HCT116 (cell line): Measurements from ENCODE around the gene PPFIBP1. TPM values are rescaled to one million over a fixed set of nuclear protein-coding genes. Genes with fewer than 3 reads are reported as not detected.

ENCODE experiments used
- ATAC-seq: fragments of 200-7000 bp; cut with Tn5 transposase; 2 replicates; pipeline ENCODE4 v1.9.1; 2020; ENCODE audit warnings: mild to moderate bottlenecking, moderate library complexity
- BruUV-seq: library from RNA; stranded (reverse); fragments of 400-500 nt; replicated peaks from 2 replicates; lab custom pipeline; 2021; lab: Mats Ljungman, UMichigan
- CTCF ChIA-PET: fragments of 300-600 bp; sonication (Branson Sonifier 250); formaldehyde crosslinking; loops from one replicate; lab custom pipeline; 2021; ENCODE audit warnings: antibody characterized with exemption; lab: Charles Lee
- POLR2A ChIA-PET: fragments of 300-600, 350-600 bp; sonication (Branson Sonifier 250); formaldehyde crosslinking; loops from one replicate; lab custom pipeline; 2021; ENCODE audit warnings: antibody characterized with exemption; lab: Charles Lee
- RAD21 ChIA-PET, 2 experiments: fragments of 300-600 bp; sonication (Branson Sonifier 250); formaldehyde crosslinking; loops; one replicate each; lab custom pipeline; 2023; ENCODE audit warnings: low total read pairs in 2 of 2; ENCODE audit not compliant: uncharacterized antibody in 2 of 2, unreplicated experiment in 2 of 2, low non-redundant PET in 1 of 2; lab: Charles Lee
- DNase-seq: peaks from one replicate; pipeline ENCODE4 v3.0.0-alpha.2; 2010; ENCODE audit warnings: low read depth, low spot score
- H2AFZ ChIP-seq: fragments of 200-600 bp; shearing (Covaris generic), sonication (generic); 2 replicates; pipeline ENCODE4 v1.6.1; 2017; ENCODE audit warnings: low read depth, mixed run types, mixed read lengths, antibody characterized with exemption, low read length; ENCODE audit not compliant: poor library complexity, severe bottlenecking
- H3K27ac ChIP-seq: 2 replicates; pipeline ENCODE4 v1.5.1; 2012; ENCODE audit warnings: low read depth, low read length
- H3K27me3 ChIP-seq: fragments of 200-600 bp; sonication (generic); 2 replicates; pipeline ENCODE4 v1.6.1; 2016; ENCODE audit warnings: mixed run types, low read length, mixed read lengths; ENCODE audit not compliant: insufficient read depth
- H3K36me3 ChIP-seq, 2 experiments: fragments of 200-500 bp in 1 of 2; fragments of 200-600 bp in 1 of 2; sonication (Bioruptor generic) in 1 of 2; sonication (generic) in 1 of 2; 2 replicates each; pipeline versions ENCODE4 v1.5.1 to v1.6.1; 2014 to 2016; ENCODE audit warnings: low read length in 2 of 2, inconsistent platforms in 1 of 2, mixed read lengths in 1 of 2, mixed run types in 1 of 2; ENCODE audit not compliant: insufficient read depth in 2 of 2, control insufficient read depth in 1 of 2
- H3K4me1 ChIP-seq, 2 experiments: fragments of 200-600 bp in 1 of 2; sonication (generic) in 1 of 2; 2 replicates each; pipeline versions ENCODE4 v1.5.1 to v1.6.1; 2012 to 2017; ENCODE audit warnings: low read length in 2 of 2, inconsistent platforms in 1 of 2, mild to moderate bottlenecking in 1 of 2, mixed read lengths in 1 of 2, mixed run types in 1 of 2, moderate library complexity in 1 of 2; ENCODE audit not compliant: insufficient read depth in 2 of 2, control insufficient read depth in 1 of 2
- H3K4me2 ChIP-seq: fragments of 200-600 bp; sonication (generic); 2 replicates; pipeline ENCODE4 v1.6.1; 2017; ENCODE audit warnings: mixed run types, low read length, mixed read lengths
- H3K4me3 ChIP-seq, 2 experiments: fragments of 200-600 bp in 1 of 2; sonication (generic) in 1 of 2; replicated peaks in 1 of 2; 2 replicates each; pipeline ENCODE4 v1.5.1; 2011 to 2016; ENCODE audit warnings: low read length in 2 of 2, control low read depth in 1 of 2, low read depth in 1 of 2, mild to moderate bottlenecking in 1 of 2, mixed read lengths in 1 of 2, mixed run types in 1 of 2
- H3K79me2 ChIP-seq: fragments of 200-600 bp; sonication (generic); 2 replicates; pipeline ENCODE4 v1.6.1; 2017; ENCODE audit warnings: mild to moderate bottlenecking, mixed run types, low read length, moderate library complexity, mixed read lengths; ENCODE audit not compliant: insufficient read depth
- H3K9ac ChIP-seq: fragments of 200-600 bp; sonication (generic); 2 replicates; pipeline ENCODE4 v1.6.1; 2016; ENCODE audit warnings: low read length, mixed read lengths
- H3K9me2 ChIP-seq: fragments of 200-600 bp; sonication (generic), shearing (Covaris generic); 2 replicates; pipeline ENCODE4 v1.6.1; 2017; ENCODE audit warnings: mixed run types, mild to moderate bottlenecking, moderate library complexity; ENCODE audit not compliant: insufficient read depth
- H3K9me3 ChIP-seq, 2 experiments: fragments of 200-500 bp in 1 of 2; fragments of 200-600 bp in 1 of 2; sonication (Bioruptor generic) in 1 of 2; sonication (generic) in 1 of 2; 2 replicates each; pipeline ENCODE4 v1.6.1; 2014 to 2017; ENCODE audit warnings: low read length in 2 of 2, mixed read lengths in 2 of 2, inconsistent platforms in 1 of 2, low read depth in 1 of 2, mild to moderate bottlenecking in 1 of 2, mixed run types in 1 of 2, moderate library complexity in 1 of 2; ENCODE audit not compliant: control insufficient read depth in 1 of 2, insufficient read depth in 1 of 2
- H4K20me1 ChIP-seq: fragments of 200-600 bp; sonication (generic), shearing (Covaris generic); 2 replicates; pipeline ENCODE4 v1.6.1; 2017; ENCODE audit warnings: mixed run types, mild to moderate bottlenecking, moderate library complexity; ENCODE audit not compliant: insufficient read depth
- CTCF ChIP-seq, 3 experiments: fragments of 200-600 bp in 1 of 3; sonication (generic) in 1 of 3; IDR thresholded peaks in 2 of 3; conservative IDR thresholded peaks in 1 of 3; 2 replicates each; pipeline ENCODE4 v1.5.1; 2012 to 2017; ENCODE audit warnings: low read depth in 2 of 3, low read length in 2 of 3, antibody characterized with exemption in 1 of 3, borderline replicate concordance in 1 of 3, control low read depth in 1 of 3, mild to moderate bottlenecking in 1 of 3, mixed read lengths in 1 of 3, mixed run types in 1 of 3, moderate library complexity in 1 of 3; ENCODE audit not compliant: insufficient read depth in 1 of 3
- EZH2phosphoT487 ChIP-seq: fragments of 200-600 bp; IDR thresholded peaks from 2 replicates; pipeline ENCODE4 v1.6.1; 2018; ENCODE audit warnings: antibody characterized with exemption, borderline replicate concordance
- FOSL1 ChIP-seq: IDR thresholded peaks from 2 replicates; pipeline ENCODE4 v1.6.1; 2012; ENCODE audit warnings: low read depth
- POLR2A ChIP-seq: IDR thresholded peaks from 2 replicates; pipeline ENCODE4 v1.7.0; 2011; ENCODE audit warnings: borderline replicate concordance; ENCODE audit not compliant: insufficient read depth, insufficient read length; ENCODE audit errors: extremely low read depth
- SIN3A ChIP-seq: IDR thresholded peaks from 2 replicates; pipeline ENCODE4 v1.6.1; 2012; ENCODE audit warnings: low read depth
- intact Hi-C: fragments of 100-400 bp; cut with micrococcal nuclease; formaldehyde crosslinking; loops from 2 replicates; pipeline ENCODE4 v1.10.0; 2022
- total RNA-seq: library from RNA; stranded (reverse); gene quantifications from one replicate; pipeline ENCODE4 v1.2.1, GENCODE V29; 2021; ENCODE audit not compliant: unreplicated experiment
- TF ChIP-seq, protein P1 (sequence below): IDR thresholded peaks from 2 replicates; pipeline ENCODE4 v1.6.1; 2012
- TF ChIP-seq, protein P2 (sequence below): IDR thresholded peaks from 2 replicates; pipeline ENCODE4 v1.6.1; 2012
- TF ChIP-seq, protein P3 (sequence below): IDR thresholded peaks from 2 replicates; pipeline ENCODE4 v1.6.1; 2011; ENCODE audit warnings: mild to moderate bottlenecking, low read length, moderate library complexity; ENCODE audit not compliant: insufficient replicate concordance; ENCODE audit errors: extremely low read depth

PPFIBP1 gene
- total RNA-seq, 1 experiment from 2014 or later = 102 TPM

GRCh38 chr12:27571463-27571862 lies 47.5 kb downstream of the PPFIBP1 start:
- Histone ChIP-seq H2AFZ (no peak overlapping the region), H3K9ac (no peak overlapping the region), H3K4me2 (no peak overlapping the region), H3K4me3 (no peak overlapping the region), H3K9me3 (no peaks in the 10 kb centered on the region), H3K36me3 (no peaks in the 10 kb centered on the region), H3K9me2 (no peaks in the 10 kb centered on the region), H3K27me3 (no peaks in the 10 kb centered on the region), H3K27ac (no peak overlapping the region), H3K79me2 (peaks cover 70% of the 10 kb centered on the region), H4K20me1 (no peaks in the 10 kb centered on the region), H3K4me1 (peaks cover 25 to 51% of the 10 kb centered on the region in 2 experiments)
- ATAC-seq (no peak), DNase-seq (no peak)
- no TSS peak for BruUV-seq
- TF ChIP-seq CTCF (IDR thresholded peaks at IDR 0.05 in 2 of 3, conservative IDR thresholded peaks at IDR 0.05 in 1 of 3; ENCODE audit: borderline replicate concordance in 1 of 3, insufficient read depth in 1 of 3, low read depth in 2 of 3, low read length in 2 of 3) (no peak), FOSL1 (no peak), EZH2phosphoT487 (no peak), SIN3A (no peak), POLR2A (no peak)
- TF ChIP-seq, protein P1, sequence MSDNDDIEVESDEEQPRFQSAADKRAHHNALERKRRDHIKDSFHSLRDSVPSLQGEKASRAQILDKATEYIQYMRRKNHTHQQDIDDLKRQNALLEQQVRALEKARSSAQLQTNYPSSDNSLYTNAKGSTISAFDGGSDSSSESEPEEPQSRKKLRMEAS = no peak
- TF ChIP-seq, protein P2, sequence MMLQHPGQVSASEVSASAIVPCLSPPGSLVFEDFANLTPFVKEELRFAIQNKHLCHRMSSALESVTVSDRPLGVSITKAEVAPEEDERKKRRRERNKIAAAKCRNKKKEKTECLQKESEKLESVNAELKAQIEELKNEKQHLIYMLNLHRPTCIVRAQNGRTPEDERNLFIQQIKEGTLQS = no peak
- TF ChIP-seq, protein P3, sequence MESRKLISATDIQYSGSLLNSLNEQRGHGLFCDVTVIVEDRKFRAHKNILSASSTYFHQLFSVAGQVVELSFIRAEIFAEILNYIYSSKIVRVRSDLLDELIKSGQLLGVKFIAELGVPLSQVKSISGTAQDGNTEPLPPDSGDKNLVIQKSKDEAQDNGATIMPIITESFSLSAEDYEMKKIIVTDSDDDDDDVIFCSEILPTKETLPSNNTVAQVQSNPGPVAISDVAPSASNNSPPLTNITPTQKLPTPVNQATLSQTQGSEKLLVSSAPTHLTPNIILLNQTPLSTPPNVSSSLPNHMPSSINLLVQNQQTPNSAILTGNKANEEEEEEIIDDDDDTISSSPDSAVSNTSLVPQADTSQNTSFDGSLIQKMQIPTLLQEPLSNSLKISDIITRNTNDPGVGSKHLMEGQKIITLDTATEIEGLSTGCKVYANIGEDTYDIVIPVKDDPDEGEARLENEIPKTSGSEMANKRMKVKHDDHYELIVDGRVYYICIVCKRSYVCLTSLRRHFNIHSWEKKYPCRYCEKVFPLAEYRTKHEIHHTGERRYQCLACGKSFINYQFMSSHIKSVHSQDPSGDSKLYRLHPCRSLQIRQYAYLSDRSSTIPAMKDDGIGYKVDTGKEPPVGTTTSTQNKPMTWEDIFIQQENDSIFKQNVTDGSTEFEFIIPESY = no peak
- intact Hi-C loops = no loop called here
- POLR2A ChIA-PET = interaction anchor here (0.6 kb wide), 1 partner anchor 142 kb away, joined by 7 read pairs; no protein-coding TSS in a partner anchor
- CTCF ChIA-PET = no interaction called here
- RAD21 ChIA-PET = no interaction called here
